GM18861 (cell line): ENCODE results near the gene HDLBP.
"Not testable (repeated sequence)": the region's sequence is repeated elsewhere in the genome, so short reads cannot be mapped to it uniquely, and the experiment has no call there.

Experiments used
- ATAC-seq: cut with Tn5 transposase; IDR thresholded peaks from one replicate; pipeline ENCODE4 v1.9.1; 2021; ENCODE audit not compliant: unreplicated experiment

The HDLBP gene

DNA sequence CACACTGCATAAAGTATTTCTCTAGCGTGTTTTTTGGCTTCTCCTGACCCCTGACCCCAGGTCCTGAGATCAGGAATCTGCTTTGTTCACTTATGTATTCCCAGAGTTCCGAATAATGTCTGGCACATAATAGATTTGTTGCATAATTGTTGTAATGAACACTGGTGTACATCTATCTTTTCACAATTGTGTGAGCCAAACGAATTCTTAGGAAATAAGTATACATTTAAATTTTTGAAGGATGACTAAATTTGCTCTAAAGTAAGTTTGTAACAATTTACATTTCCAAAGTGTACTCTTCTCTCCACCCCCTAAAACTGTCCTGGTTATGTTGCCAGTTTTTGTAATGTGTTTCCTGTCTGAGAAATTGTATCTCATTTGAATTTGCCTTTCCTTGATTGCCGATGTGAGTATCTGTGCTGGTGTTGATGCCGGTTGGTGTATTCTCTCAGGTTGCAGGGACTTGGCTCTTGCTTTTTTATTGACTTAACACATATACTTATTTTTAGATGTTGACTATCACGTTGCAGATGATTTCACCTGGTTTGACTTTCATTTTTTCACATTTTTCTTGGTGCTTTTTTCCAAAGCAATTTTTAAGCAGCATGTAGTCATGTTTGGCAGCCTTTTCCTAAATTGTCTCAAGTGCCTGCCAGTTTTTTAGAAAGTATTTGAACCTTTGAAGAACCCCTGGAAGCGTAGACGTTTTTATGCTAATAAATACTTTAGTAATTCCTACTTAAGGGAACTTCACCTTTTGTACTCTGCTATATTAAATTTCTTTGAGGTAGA lies 24.6 kb upstream of the HDLBP start:
- no peak for ATAC-seq

DNA sequence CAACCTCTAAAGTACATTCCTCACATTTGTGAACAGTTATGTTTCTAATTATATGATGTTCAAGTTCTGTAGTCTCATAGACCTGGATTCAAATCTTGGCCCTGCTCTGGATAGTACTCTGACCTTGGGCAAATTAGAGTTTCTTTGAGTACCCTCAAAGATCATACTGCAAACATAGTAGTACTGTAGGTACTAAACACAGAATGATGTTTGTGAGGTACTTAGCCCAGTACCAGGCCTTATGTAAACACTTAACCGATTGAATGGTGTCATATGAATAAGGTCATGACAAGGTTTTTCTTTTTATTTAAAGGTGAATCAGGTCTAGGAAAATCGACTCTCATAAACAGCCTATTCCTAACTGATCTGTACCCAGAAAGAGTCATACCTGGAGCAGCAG lies 19.3 kb upstream of the HDLBP start:
- ATAC-seq, result no peak

DNA sequence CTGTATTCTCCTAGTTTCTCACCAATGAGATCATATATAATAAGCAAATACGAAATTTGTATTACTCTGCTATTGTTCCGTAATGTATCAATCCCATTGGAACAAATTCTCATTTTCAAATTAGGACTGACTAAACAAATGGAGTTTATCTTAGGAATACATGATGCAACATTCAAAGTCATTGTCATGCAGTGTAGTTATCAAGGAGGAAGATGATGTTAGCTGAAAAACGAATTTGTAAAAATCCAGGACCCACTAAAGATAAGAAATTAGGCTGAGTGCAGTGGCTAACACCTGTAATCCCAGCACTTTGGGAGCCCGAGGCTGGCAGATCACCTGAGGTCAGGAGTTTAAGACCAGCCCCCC lies 15.1 kb upstream of the HDLBP start:
- no peak for ATAC-seq

DNA sequence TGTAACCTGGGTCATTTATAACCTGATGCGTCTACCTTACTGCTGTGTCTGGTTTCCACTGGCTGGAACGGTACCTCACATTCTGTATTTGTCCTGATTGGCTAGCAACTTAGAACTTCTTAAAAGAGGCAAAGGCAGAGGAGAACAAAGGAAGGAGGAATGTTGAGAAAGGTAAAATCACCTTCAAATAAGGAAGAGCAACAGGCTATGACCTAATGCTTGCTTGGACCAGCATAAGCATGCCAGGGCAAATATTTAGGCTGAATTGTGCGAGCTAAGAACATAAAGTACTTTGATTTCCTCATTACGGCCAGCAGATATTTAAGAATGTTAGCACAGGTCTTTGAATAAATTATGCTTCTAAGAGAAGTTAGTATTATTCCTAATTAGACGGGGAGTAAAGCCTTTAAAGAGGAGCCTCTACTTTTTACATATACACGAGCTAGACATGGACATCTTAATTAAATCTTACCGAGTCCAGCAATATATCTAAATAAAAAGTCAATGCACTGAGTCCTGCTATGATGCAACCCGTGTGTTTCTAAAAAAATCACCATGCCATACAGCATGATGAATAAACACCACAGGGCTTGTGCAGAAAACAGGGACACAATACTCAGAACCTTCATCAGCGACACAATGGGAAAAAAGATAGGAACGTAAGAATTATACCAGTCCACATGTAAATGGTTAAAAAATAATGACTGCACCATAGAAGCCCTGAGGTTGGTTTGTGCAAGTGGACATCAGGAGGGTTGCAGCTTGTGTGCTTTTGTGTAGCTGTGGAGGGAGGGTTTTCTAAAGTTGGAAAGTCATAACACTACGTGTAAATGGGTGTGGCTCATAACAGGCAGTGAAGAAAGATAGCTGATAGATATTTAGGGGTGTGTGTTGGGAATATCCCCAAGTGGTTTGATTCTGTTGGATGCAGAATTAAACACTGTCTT lies 14.5 kb upstream of the HDLBP start:
- no peak for ATAC-seq

DNA sequence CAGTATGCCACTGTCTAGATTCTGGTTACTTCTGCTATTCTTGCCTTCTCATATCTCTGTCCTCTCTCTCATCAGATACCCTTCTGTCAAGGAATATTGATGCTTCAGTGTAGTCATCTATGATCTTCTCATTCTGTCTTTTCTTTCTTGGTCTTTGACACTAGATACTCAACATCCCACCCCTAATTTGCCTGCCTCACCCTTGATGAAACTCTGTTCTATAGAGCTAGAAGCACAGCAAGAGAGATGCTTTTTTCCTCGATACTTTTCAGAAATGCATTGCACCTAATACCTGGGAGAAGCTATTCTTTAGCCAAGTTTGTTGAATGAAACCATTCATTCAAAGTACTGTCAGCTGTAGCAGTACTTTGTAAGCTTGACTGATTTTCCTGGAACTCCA lies 9.8 kb upstream of the HDLBP start:
- ATAC-seq, result no peak

DNA sequence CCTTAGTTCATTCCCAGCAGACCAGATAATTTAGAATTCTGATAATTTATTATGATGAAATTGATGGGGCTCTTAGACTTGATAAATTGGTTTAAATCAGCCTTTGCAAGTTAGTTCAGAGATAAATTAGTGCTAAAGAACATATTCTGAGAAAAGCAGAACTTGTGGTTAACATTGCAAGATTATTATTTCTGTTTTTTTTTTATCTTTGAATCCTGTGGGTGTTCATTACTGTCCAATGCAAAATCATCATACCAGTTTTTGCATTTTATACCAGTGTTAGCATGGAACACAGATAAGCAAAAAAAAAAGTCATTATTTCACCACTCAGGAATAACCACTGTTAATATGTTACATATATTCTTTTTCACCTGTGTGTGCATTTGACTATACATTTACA lies 9.3 kb upstream of the HDLBP start:
- ATAC-seq, result no peak

DNA sequence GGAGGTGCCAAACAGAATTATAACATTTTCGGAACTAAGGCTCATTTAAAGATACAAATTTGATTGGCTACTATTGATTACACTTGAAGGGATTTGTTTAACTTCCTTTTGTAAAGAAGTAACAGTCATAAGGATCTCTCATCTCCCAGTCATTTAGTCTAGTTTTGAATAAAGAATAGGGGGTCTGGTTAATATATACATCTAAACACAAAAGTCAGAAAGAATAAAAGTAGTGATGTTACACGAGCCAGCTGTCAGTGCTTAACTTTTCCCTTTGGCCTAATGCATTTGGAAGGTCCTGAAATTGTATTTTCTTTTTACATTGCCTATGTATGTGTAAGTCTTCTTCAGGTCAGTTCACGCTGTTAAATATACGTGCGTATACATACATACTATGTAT lies 8.3 kb upstream of the HDLBP start:
- peak; percentile 37 for ATAC-seq

DNA sequence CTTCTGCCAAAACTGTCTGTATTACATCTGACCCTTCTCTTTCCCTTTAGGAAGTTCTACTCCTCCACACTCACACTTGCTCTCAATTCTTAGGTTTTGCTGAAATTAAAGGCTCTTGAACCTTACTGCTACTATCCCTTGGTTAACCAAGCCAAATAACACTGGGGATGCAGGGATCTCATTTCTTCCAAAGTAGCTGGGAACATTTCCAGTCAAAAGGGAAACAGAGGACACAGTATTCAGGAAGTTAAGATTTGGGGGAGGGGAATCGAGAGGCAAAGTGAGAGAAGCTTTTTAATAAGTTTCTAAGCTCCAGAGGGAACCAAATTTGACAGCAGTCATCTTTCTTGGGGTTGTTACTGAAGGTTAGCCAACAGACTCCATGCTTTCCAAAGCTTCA lies 6.4 kb upstream of the HDLBP start:
- ATAC-seq, result no peak

DNA sequence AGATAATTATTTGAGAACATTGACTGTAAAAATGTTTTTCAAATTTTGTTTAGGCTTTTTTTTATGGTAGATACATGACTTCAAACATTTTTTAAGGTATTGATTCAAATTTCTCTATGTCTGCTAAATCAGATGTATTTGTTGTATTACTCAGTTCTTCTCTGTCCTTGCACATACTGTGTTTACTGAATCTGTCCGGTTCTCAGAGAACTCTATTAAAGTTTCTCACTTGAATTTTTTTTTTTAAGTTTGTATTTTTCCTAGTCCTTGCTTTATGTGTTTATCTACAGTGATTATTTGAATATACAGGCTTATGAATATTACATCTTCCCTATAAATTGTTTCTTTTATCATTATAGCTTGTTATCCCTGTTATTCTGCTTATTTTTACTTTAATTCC lies 5.6 kb upstream of the HDLBP start:
- ATAC-seq, result no peak

DNA sequence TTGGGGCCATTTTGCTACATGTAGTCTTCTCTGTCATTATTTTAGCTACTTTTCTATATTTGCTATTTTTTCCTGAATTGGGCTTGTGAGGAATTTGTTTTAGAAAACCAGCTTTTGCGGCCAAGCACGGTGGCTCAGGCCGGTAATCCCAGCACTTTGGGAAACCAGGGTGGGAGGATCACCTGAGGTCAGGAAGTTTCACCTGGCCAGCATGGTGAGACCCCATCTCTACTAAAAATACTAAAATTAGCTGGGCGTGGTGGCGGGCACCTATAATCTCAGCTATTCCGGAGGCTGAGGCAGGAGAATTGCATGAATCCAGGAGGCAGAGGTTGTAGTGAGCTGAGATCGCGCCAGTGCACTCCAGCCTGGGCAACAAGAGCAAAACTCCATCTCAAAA lies 4.9 kb upstream of the HDLBP start:
- no peak for ATAC-seq

DNA sequence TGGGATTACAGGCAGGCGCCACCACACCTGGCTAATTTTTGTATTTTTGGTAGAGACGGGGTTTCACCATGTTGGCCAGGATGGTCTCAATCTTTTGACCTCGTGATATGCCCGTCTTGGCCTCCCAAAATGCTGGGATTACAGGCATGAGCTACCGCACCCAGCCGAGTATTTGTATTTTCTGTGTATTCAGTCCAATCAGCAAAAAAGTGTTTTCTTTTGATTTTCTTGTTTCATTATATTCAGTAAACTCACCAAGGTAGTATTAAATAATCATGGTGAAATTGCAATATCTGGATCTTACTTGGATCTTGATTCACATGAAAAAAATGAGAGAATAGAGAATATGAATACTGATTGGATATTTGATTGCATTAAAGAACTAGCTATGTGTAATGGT lies 3.4 kb upstream of the HDLBP start:
- not testable (repeated sequence) for ATAC-seq

DNA sequence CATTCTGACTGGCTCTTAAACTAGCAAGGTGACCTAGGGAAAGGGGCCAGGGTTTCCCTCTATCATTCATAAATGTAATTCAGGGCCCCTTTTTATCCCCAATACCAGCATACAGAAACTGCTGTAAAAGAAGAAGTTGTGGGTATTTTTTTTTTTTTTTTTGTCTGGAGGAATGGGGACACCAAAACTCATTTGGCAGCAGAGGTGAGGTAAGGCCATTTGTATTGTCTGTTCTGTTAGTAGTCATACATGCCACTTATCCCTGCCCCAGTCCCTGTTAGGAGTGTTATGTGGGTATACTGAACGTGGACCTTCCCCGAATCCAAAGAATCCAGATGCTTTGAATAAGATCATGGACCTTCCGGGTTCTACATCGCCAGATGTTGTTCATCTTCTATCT lies 1.9 kb upstream of the HDLBP start:
- no peak for ATAC-seq

DNA sequence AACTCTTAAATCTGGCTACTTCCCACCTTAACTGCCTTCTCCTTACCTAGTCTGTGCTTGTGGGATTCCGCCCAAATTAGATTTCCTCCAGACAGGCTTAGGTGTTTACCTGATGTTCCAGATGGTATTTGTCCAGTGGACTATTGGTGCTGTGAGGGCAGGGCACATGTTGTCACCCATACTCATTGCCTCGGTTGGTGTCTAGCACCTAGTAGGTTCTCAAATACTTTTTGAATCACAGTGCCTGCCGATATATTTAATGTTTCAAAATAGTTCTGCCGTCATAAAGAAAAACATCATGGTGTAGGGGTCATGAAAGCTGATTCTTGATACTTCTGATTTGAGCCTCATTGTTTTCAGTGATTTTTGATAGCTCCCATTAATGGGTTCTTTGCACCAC lies 1.4 kb upstream of the HDLBP start:
- ATAC-seq, result no peak

DNA sequence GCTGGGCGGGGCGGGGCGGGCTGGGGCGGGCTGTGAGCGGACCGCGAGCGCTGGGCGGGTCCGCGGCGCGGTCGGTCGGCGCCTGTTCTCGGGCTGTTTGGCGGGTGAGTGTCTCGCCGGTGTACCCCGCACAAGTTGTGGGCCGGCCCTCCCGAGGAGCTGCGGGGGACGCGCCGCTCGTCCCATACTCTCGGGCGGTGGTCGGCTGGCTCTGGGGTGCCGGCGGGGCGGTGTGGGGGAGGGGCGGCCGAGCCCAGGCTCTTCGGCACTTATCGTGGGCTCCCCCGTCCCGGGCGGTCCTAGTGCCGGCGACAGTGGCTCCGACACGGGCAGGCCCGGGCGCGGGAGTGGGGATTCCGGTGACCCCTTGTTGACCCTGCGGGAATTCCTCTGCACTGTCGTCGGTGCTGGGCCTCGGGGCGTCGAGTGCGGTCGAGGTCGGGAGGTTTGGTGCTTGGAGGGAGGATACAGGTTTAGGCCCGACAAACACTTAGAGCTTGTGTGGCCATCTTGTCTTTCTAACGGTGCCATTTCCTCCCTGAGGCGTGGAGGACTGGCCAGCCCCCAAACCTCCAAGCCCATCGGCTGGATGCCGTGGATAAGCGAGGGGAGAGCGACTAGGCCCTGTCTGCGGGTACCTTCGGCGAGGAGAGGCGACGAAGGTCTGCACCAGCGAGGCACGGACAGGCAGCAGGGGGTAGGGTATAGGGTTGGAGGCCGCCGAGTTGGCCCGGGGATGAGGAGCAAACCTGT lies 583 bp upstream of the HDLBP start, which contains the start of gene SEPTIN2:
SEPTIN2 (plus strand) TSS at position 47 of the 753 bp plus-strand sequence. CDS start 8,308 bp downstream, outside the sequence.
- ATAC-seq, result peak; percentile 19

DNA sequence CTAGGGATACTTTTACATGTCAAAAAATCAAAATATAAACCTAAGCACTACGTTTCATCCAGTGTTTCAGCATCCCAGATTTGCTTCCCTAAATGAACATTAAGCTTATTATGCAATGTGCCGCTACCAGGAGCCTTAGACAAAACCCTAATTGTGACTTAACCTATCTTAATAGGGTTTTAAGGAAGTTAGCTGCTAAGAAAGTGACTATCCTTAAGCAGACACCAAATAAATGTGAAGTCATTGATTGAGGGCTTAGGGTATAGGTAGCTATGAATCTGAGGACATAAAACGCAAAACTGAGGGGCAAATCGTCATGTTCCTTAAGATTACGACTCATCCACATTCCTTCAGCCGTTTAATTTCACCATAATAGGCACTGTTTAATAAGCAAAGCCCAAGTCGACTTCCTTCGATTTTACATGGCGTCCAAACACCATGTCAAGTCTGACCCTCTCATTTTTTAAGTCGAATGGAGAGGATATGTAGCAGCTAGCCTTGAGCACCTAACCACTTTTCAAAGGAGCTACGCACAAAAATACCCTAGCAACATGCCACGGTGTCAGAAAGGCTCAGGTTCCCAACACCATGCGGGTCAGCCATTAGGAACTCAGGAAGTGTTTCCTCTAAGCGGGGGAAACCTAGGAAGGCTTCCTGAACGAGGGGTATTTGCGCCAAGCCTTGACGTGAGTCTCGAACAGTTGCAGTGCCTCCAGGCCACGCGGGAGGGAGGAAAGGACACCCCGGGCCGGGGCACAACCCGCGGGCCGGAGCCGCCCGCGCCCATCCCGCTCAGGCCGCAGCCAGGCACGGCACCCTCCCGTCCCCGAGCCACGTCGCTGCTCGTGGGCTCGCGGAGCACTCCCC lies 1.0 kb downstream of the HDLBP start:
- ATAC-seq, result no peak

DNA sequence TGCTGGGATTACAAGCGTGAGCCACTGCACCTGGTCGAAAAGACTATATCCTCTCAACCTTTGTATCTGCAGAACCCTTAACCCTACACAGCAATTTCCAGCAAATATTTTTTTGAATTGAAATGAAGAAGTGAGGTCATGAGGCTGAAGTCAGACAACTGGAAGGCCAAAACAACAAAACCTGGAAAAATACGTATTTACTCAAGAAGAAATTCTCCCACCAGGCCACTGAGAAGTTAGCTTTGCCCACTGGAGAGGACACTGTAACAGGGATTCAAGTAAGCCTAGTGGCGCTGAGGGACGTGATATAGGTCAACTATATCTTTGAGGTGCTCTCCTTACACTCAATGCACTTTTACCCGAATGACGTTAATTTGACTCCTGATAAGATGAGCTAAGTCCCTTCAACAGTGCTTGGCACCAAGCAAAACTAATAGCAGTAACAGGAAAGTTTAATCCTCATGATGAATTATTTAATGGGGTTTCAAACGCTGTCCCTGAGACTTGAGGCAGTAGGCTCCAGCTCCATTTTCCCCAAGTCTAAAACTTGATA lies 1.9 kb downstream of the HDLBP start:
- ATAC-seq, result no peak

DNA sequence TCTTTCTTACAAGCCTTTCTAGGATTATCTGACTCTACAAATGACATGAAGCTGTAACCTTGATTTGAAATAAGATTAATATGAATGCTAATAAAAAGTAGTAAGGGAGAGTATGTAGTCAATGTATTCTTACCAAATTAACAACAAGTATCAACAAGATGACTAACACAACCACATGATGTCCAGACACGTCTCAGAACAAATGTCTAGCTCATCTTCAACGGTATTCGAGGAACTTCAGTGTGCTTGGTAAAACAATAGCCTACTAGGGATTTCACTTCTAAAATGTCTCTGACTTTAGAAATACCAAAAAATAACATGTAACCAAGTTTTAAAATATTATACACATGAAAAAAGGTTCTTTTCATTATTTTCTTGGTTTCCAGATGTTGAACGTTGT lies 3.4 kb downstream of the HDLBP start:
- no peak for ATAC-seq

DNA sequence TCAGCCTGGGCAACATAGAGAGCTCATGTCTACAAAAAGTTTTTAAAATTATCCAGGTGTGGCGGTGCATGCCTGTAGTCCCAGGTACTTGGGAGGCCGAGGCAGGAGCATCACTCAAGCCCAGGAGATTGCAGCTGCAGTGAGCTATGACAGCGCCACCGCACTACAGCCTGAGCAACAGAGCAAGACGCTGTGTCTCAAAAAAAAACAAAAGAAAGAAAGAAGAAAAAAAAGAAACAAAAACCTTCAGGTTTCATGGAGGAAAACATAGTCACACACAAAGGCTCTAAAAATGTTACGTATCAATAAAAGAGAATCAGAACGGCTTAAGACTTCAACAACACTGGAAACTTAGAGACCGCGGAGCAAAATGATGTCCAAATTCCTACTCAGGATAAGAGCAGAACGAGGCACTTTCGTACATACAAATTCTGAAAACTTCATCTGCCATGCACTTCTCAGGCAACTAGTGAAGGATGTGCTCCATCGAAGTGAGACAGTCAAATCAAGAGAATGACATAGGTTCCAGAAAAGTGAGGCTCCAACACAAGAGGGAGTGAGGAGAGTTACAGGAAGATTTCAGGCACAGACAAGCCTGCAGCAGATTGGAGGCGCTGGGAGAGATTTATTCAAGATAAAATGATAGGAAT lies 4.4 kb downstream of the HDLBP start:
- ATAC-seq, result no peak

DNA sequence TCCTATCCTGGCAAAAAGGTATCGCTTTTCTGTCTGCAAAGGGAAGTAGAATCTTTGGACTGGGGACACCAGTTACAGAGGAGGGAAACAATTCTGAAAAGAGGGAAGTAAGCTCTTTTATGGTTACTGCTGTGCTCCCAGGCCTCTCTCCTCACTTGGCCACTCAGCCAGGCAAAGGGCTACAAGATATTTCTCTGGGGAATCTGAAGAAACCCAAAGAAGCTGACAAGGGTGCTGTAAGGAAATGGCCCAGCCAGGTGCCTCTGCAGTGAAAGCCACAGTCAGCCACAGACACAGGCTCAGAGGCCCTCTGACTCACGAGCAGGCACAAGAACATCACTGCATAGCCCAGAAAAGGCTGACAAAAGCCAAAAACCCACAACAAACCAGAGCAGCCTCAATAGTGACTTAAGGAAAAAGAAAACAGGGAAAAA lies 5.8 kb downstream of the HDLBP start:
- peak; percentile 38 for ATAC-seq
